Choroid plexus epithelial cell (primary cell): Measurements from ENCODE around the gene CDCP2.

Experiments
- DNase-seq: peaks from one replicate; pipeline ENCODE4 v3.0.0-alpha.2; 2010; ENCODE audit warnings: low read depth
- H3K4me3 ChIP-seq: 2 replicates; pipeline ENCODE4 v1.5.1; 2011; ENCODE audit warnings: low read depth, mild to moderate bottlenecking, control low read depth, low read length, moderate library complexity
- CTCF ChIP-seq: conservative IDR thresholded peaks from 2 replicates; pipeline ENCODE4 v1.5.1; 2011; ENCODE audit warnings: low read depth, mild to moderate bottlenecking, control low read depth, inconsistent platforms, low read length, moderate library complexity

Gene CDCP2

GRCh38 chr1:54153535-54154439, 987 bp upstream of the CDCP2 start:
- no peak overlapping the region for H3K4me3 ChIP-seq
- peak; percentile 73 for DNase-seq

GRCh38 chr1:54151013-54151412, 1.8 kb downstream of the CDCP2 start:
- no peak overlapping the region for H3K4me3 ChIP-seq
- DNase-seq: no peak
- TF ChIP-seq CTCF: no peak

More at GRCh38 chr1:54153535-54154439, 987 bp upstream of the CDCP2 start:
- TF ChIP-seq CTCF: no peak

GRCh38 chr1:54149734-54150133, 3.1 kb downstream of the CDCP2 start:
- no peak for TF ChIP-seq CTCF
- DNase-seq: no peak

GRCh38 chr1:54144366-54144765, 8.4 kb downstream of the CDCP2 start:
- no peak for TF ChIP-seq CTCF
- no peak overlapping the region for H3K4me3 ChIP-seq
- no peak for DNase-seq

More at GRCh38 chr1:54149734-54150133, 3.1 kb downstream of the CDCP2 start:
- no peak overlapping the region for H3K4me3 ChIP-seq

- H3K4me3 ChIP-seq: no peak overlapping the region
- no peak for TF ChIP-seq CTCF
- no peak for DNase-seq
These were observed 10.5 kb downstream of the CDCP2 start for GRCh38 chr1:54142146-54142900.

GRCh38 chr1:54139711-54140110, 13.1 kb downstream of the CDCP2 start:
- no peak for DNase-seq
- no peak for TF ChIP-seq CTCF
- no peak overlapping the region for H3K4me3 ChIP-seq
